IMR-90 (cell line): ENCODE results near the gene ACSS1. TPM values are rescaled to one million over a fixed set of nuclear protein-coding genes. Genes with fewer than 3 reads are reported as not detected.

Experiments
- ATAC-seq: fragments of 200-7000 bp; cut with Tn5 transposase; 2 replicates; pipeline ENCODE4 v1.9.1; 2020; ENCODE audit warnings: low read depth, mild to moderate bottlenecking, moderate library complexity
- BruUV-seq: library from RNA; stranded (reverse); fragments of 400-500 nt; replicated peaks from 2 replicates; lab custom pipeline; 2021; lab: Mats Ljungman, UMichigan
- CTCF ChIA-PET: fragments of 300-600 bp; formaldehyde crosslinking; extraction: SDS; loops from one replicate; lab custom pipeline; 2021; ENCODE audit warnings: antibody characterized with exemption; lab: Yijun Ruan, JAX
- POLR2A ChIA-PET: fragments of 300-600 bp; sonication (Branson Sonifier 250); formaldehyde crosslinking; loops from one replicate; lab custom pipeline; 2022; ENCODE audit warnings: antibody characterized with exemption; ENCODE audit not compliant: unreplicated experiment; lab: Charles Lee
- DNase-seq: peaks from one replicate; pipeline ENCODE4 v3.0.0; 2013
- H2AFZ ChIP-seq: replicated peaks from 2 replicates; pipeline ENCODE3; 2013; ENCODE audit warnings: low read length, mild to moderate bottlenecking; ENCODE audit not compliant: poor library complexity
- H2AK5ac ChIP-seq: 2 replicates; pipeline ENCODE4 v1.6.1; 2013; ENCODE audit warnings: low read depth, low read length, inconsistent platforms
- H2AK9ac ChIP-seq: replicated peaks from 2 replicates; pipeline ENCODE3; 2013; ENCODE audit warnings: mild to moderate bottlenecking, low read depth, low read length, moderate library complexity; ENCODE audit not compliant: poor library complexity
- H2BK120ac ChIP-seq: 2 replicates; pipeline ENCODE4 v1.6.1; 2013; ENCODE audit warnings: low read depth, low read length, inconsistent platforms
- H2BK15ac ChIP-seq: 3 replicates; pipeline ENCODE4 v1.6.1; 2013; ENCODE audit warnings: low read depth, low read length, inconsistent platforms
- H2BK20ac ChIP-seq: 2 replicates; pipeline ENCODE4 v1.6.1; 2013; ENCODE audit warnings: low read depth, mild to moderate bottlenecking, inconsistent platforms, low read length, moderate library complexity
- H2BK5ac ChIP-seq: 2 replicates; pipeline ENCODE4 v1.6.1; 2013; ENCODE audit warnings: mild to moderate bottlenecking, low read depth, low read length, inconsistent platforms; ENCODE audit not compliant: poor library complexity, severe bottlenecking
- H3K14ac ChIP-seq: replicated peaks from 2 replicates; pipeline ENCODE4 v1.6.1; 2013; ENCODE audit warnings: low read depth, low read length, inconsistent platforms
- H3K18ac ChIP-seq: 2 replicates; pipeline ENCODE4 v1.6.1; 2013; ENCODE audit warnings: low read depth, low read length, control low read depth
- H3K23ac ChIP-seq: 2 replicates; pipeline ENCODE4 v1.6.1; 2013; ENCODE audit warnings: low read depth, low read length, inconsistent platforms
- H3K27ac ChIP-seq: 2 replicates; pipeline ENCODE4 v1.5.1; 2013; ENCODE audit warnings: mild to moderate bottlenecking, control low read depth, low read length; ENCODE audit not compliant: insufficient read depth
- H3K27me3 ChIP-seq: 2 replicates; pipeline ENCODE4 v1.6.1; 2013; ENCODE audit warnings: low read length; ENCODE audit not compliant: control insufficient read depth, insufficient read depth
- H3K36me3 ChIP-seq: 2 replicates; pipeline ENCODE4 v1.6.1; 2013; ENCODE audit warnings: low read length, mixed read lengths; ENCODE audit not compliant: control insufficient read depth, insufficient read depth
- H3K4ac ChIP-seq: 2 replicates; pipeline ENCODE4 v1.6.1; 2013; ENCODE audit warnings: low read depth, low read length, inconsistent platforms
- H3K4me1 ChIP-seq: 2 replicates; pipeline ENCODE4 v1.6.1; 2013; ENCODE audit warnings: low read length, mixed read lengths; ENCODE audit not compliant: control insufficient read depth, insufficient read depth
- H3K4me2 ChIP-seq: 2 replicates; pipeline ENCODE4 v1.6.1; 2013; ENCODE audit warnings: low read depth, mild to moderate bottlenecking, control low read depth, low read length, moderate library complexity
- H3K4me3 ChIP-seq: 2 replicates; pipeline ENCODE4 v1.5.1; 2013; ENCODE audit warnings: low read depth, mild to moderate bottlenecking, control low read depth, low read length, moderate library complexity; ENCODE audit not compliant: insufficient read depth
- H3K56ac ChIP-seq: 2 replicates; pipeline ENCODE4 v1.6.1; 2013; ENCODE audit warnings: low read length, inconsistent platforms; ENCODE audit not compliant: insufficient read depth; ENCODE audit errors: extremely low read depth
- H3K79me1 ChIP-seq, 2 experiments: 2 replicates each; pipeline ENCODE4 v1.6.1; 2013; ENCODE audit warnings: low read length in 2 of 2, inconsistent platforms in 1 of 2, low read depth in 1 of 2
- H3K9ac ChIP-seq: 2 replicates; pipeline ENCODE4 v1.6.1; 2013; ENCODE audit warnings: low read depth, low read length, control low read depth
- H3K9me1 ChIP-seq: 2 replicates; pipeline ENCODE4 v1.6.1; 2013; ENCODE audit warnings: low read length, inconsistent platforms; ENCODE audit not compliant: insufficient read depth
- H3K9me3 ChIP-seq: 2 replicates; pipeline ENCODE4 v1.6.1; 2013; ENCODE audit warnings: low read length; ENCODE audit not compliant: control insufficient read depth, insufficient read depth
- H4K20me1 ChIP-seq: 2 replicates; pipeline ENCODE4 v1.6.1; 2013; ENCODE audit warnings: low read length, inconsistent platforms; ENCODE audit not compliant: insufficient read depth
- H4K5ac ChIP-seq: 2 replicates; pipeline ENCODE4 v1.6.1; 2013; ENCODE audit warnings: mild to moderate bottlenecking, low read depth, low read length, control low read depth
- H4K8ac ChIP-seq, 2 experiments: 2 replicates each; pipeline ENCODE4 v1.6.1; 2013; ENCODE audit warnings: low read depth in 2 of 2, low read length in 2 of 2, control low read depth in 1 of 2, inconsistent platforms in 1 of 2
- H4K91ac ChIP-seq: 2 replicates; pipeline ENCODE4 v1.6.1; 2013; ENCODE audit warnings: low read depth, low read length, inconsistent platforms; ENCODE audit not compliant: insufficient read depth
- BHLHE40 ChIP-seq: fragments of 150-350 bp; IDR thresholded peaks from 2 replicates; pipeline ENCODE4 v1.6.1; 2016; ENCODE audit warnings: mild to moderate bottlenecking, low read depth, low read length
- CEBPB ChIP-seq: IDR thresholded peaks from 2 replicates; pipeline ENCODE4 v1.6.1; 2012; ENCODE audit warnings: low read depth, low read length, improper control_type of control experiment
- MXI1 ChIP-seq: IDR thresholded peaks from 2 replicates; pipeline ENCODE4 v1.6.1; 2012; ENCODE audit warnings: low read depth, mild to moderate bottlenecking, low read length, moderate library complexity, borderline replicate concordance
- NFE2L2 ChIP-seq: fragments of 150-350 bp; IDR thresholded peaks from 2 replicates; pipeline ENCODE4 v1.6.1; 2016; ENCODE audit warnings: low read depth, mild to moderate bottlenecking, low read length
- RAD21 ChIP-seq: IDR thresholded peaks from 2 replicates; pipeline ENCODE4 v1.6.1; 2012; ENCODE audit warnings: low read length, improper control_type of control experiment
- RCOR1 ChIP-seq: IDR thresholded peaks from 2 replicates; pipeline ENCODE4 v1.6.1; 2012; ENCODE audit warnings: mild to moderate bottlenecking, low read length, improper control_type of control experiment; ENCODE audit not compliant: insufficient replicate concordance
- RFX5 ChIP-seq: IDR thresholded peaks from 2 replicates; pipeline ENCODE4 v1.8.0; 2012; ENCODE audit warnings: low read depth, mild to moderate bottlenecking, low read length, moderate library complexity
- SMC3 ChIP-seq: fragments of 150-350 bp; IDR thresholded peaks from 2 replicates; pipeline ENCODE4 v1.6.1; 2016; ENCODE audit warnings: low read depth, mild to moderate bottlenecking, antibody characterized with exemption, low read length, moderate library complexity
- USF2 ChIP-seq: fragments of 150-350 bp; IDR thresholded peaks from 2 replicates; pipeline ENCODE4 v1.6.1; 2017; ENCODE audit warnings: mild to moderate bottlenecking, antibody characterized with exemption, low read length, low read depth
- WGBS, 2 experiments: methylation state at CpG; one replicate each; pipeline versions ENCODE4 v1.1.5 to v1.1.7; 2013; ENCODE audit warnings: missing lambda C conversion rate in 2 of 2; ENCODE audit not compliant: insufficient read length in 1 of 2; ENCODE audit errors: extremely low coverage in 2 of 2; 5-methylcytosine and 5-hydroxymethylcytosine counted together
- dilution Hi-C: fragments of 300-500 bp; cut with HindIII; formaldehyde crosslinking; loops from one replicate; pipeline ENCODE4 v1.14.3; 2018; ENCODE audit warnings: low sequenced_read_pairs; ENCODE audit not compliant: unreplicated experiment
- in situ Hi-C: fragments of 300-500 bp; cut with MboI; formaldehyde crosslinking; loops from 3 replicates; pipeline ENCODE4 v1.14.3; 2019; ENCODE audit warnings: low sequenced_read_pairs, inconsistent platforms, mixed read lengths
- intact Hi-C: fragments of 100-400 bp; cut with micrococcal nuclease; formaldehyde crosslinking; loops from 2 replicates; pipeline ENCODE4 v1.10.0; 2022
- polyA plus RNA-seq, 3 experiments: library from polyadenylated mRNA; depleted of rRNA; stranded (reverse); fragments of >200 nt; gene quantifications; 2 replicates each; pipeline ENCODE4 v1.2.3, GENCODE V29; 2012; ENCODE audit warnings: low replicate concordance in 1 of 3
- total RNA-seq: library from RNA; depleted of rRNA; stranded (reverse); fragments of >200 nt; gene quantifications from 2 replicates; pipeline ENCODE4 v1.2.3, GENCODE V29; 2012

Gene ACSS1
- total and polyA plus RNA-seq, 2 of the 4 experiments (the other 2 are of a cell fraction), result 0.72 to 1.2 TPM

- no peak for ATAC-seq
- Histone ChIP-seq H3K56ac (no peak overlapping the region), H3K79me1 (peaks cover 34 to 39% of the 10 kb centered on the region in 2 experiments), H3K27ac (no peak overlapping the region), H4K20me1 (peaks cover 2% of the 10 kb centered on the region), H2BK120ac (no peak overlapping the region), H3K9me1 (peaks cover 4% of the 10 kb centered on the region; the same call in 1 of the 2 replicates), H2BK5ac (no peak overlapping the region), H4K8ac (no peak overlapping the region), H2AFZ (no peak overlapping the region), H3K27me3 (no peaks in the 10 kb centered on the region), H3K18ac (no peak overlapping the region), H2AK5ac (no peak overlapping the region), H3K9ac (no peak overlapping the region), H3K4me2 (no peak overlapping the region), H4K91ac (no peak overlapping the region), H3K23ac (no peak overlapping the region), H3K4me3 (no peak overlapping the region), H2BK20ac (no peak overlapping the region), H3K36me3 (peaks cover 16% of the 10 kb centered on the region), H2AK9ac (no peak overlapping the region), H3K9me3 (peaks cover 4% of the 10 kb centered on the region; the same call in 1 of the 2 replicates), H4K5ac (no peak overlapping the region), H3K4me1 (no peaks in the 10 kb centered on the region), H3K14ac (no peak overlapping the region), H2BK15ac (no peak overlapping the region), H3K4ac (no peak overlapping the region)
- no peak for DNase-seq
- 100% methylated on average over 3 of the region's 3 CpGs; no CpG with 5 or more reads in 1 of the 2 experiments for WGBS, 2 experiments
- intact Hi-C loops, result no loop called here
- no peak for TF ChIP-seq USF2
- TF ChIP-seq SMC3, result no peak
- TF ChIP-seq CEBPB, result no peak
- no peak for TF ChIP-seq NFE2L2
- TF ChIP-seq BHLHE40, result no peak
- no peak for TF ChIP-seq RFX5
- TF ChIP-seq MXI1, result no peak
- TF ChIP-seq RAD21, result no peak
- no peak for TF ChIP-seq RCOR1
- ChIA-PET CTCF (no interaction called here), POLR2A (no interaction called here)
- BruUV-seq, result no TSS peak
- dilution Hi-C loops, result no loop called here
- in situ Hi-C loops, result loop anchor here (25.0 kb wide), 3 partner anchors 606 to 881 kb away; partner anchors contain the start of genes NINL and ZNF337
Measured at GRCh38 chr20:24981790-24982189, 76.1 kb downstream of the ACSS1 start.
